Posterior vena cava (tissue), 2 donors: ENCODE results near the gene PDZRN3. TPM values are rescaled to one million over a fixed set of nuclear protein-coding genes. Genes with fewer than 3 reads are reported as not detected.

Source experiments
- DNase-seq: peaks from one replicate; pipeline ENCODE4 v3.0.0-alpha.2; 2020; ENCODE audit warnings: low spot score
- intact Hi-C, 2 donors: fragments of 100-400 bp; cut with DNase I; formaldehyde crosslinking; loops; one replicate each; pipeline versions ENCODE4 v1.14.1 to v1.14.2; 2022 to 2023
- total RNA-seq, 2 donors: library from RNA; stranded (reverse); fragmentation: NEBNext Ultra II Directional; extraction: Animal tissue kit (Norgen Biotek cat#: 25700); gene quantifications; one replicate each; pipeline ENCODE4 v1.2.1, GENCODE V29; 2021
- donor health status: DM: yes; HTN: yes; CAD: no.
- donor health status: DM: yes; HTN: yes; CAD: no.

The PDZRN3 gene
- total RNA-seq, 2 donors from 2014 or later = 59.5 to 71.9 TPM

- intact Hi-C loops = no loop called here
Measured at GRCh38 chr3:73391984-73392383, 232.8 kb downstream of the PDZRN3 start.

GRCh38 chr3:73389928-73390327 is 234.8 kb downstream of the PDZRN3 start:
- intact Hi-C loops = no loop called here
- no peak for DNase-seq

More at GRCh38 chr3:73391984-73392383, 232.8 kb downstream of the PDZRN3 start:
- DNase-seq = no peak

- DNase-seq = no peak
- intact Hi-C loops = no loop called here
Measured at GRCh38 chr3:73389117-73389813, 235.5 kb downstream of the PDZRN3 start.

- DNase-seq = no peak
- intact Hi-C loops = no loop called here
Measured at GRCh38 chr3:73385568-73385967, 239.2 kb downstream of the PDZRN3 start.

- DNase-seq = no peak
Measured at GRCh38 chr3:73384091-73384906, 240.4 kb downstream of the PDZRN3 start.

GRCh38 chr3:73383470-73384049 is 241.2 kb downstream of the PDZRN3 start:
- intact Hi-C loops = loop anchor here in 1 of 2 donors (1.0 kb wide), 1 partner anchor 29 kb away; no protein-coding TSS in a partner anchor
- DNase-seq = no peak

More at GRCh38 chr3:73384091-73384906, 240.4 kb downstream of the PDZRN3 start:
- intact Hi-C loops = loop anchor here in 1 of 2 donors (1.0 kb wide), 1 partner anchor 30 kb away; no protein-coding TSS in a partner anchor

- no peak for DNase-seq
- intact Hi-C loops = no loop called here
Measured at GRCh38 chr3:73381551-73381950, 243.2 kb downstream of the PDZRN3 start.

- no peak for DNase-seq
- intact Hi-C loops = no loop called here
Measured at GRCh38 chr3:73380735-73381532, 243.8 kb downstream of the PDZRN3 start.

- intact Hi-C loops = no loop called here
- DNase-seq = no peak
Measured at GRCh38 chr3:73379465-73379864, 245.3 kb downstream of the PDZRN3 start.

GRCh38 chr3:73378207-73378606 is 246.5 kb downstream of the PDZRN3 start:
- no peak for DNase-seq
- intact Hi-C loops = no loop called here

GRCh38 chr3:73365756-73366397 is 258.9 kb downstream of the PDZRN3 start:
- peak; percentile 91 for DNase-seq
- intact Hi-C loops = no loop called here

GRCh38 chr3:73364517-73364916 is 260.2 kb downstream of the PDZRN3 start:
- no peak for DNase-seq
- intact Hi-C loops = no loop called here

GRCh38 chr3:73363093-73363492 is 261.6 kb downstream of the PDZRN3 start:
- no peak for DNase-seq
- intact Hi-C loops = no loop called here

- intact Hi-C loops = no loop called here
- no peak for DNase-seq
Measured at GRCh38 chr3:73361591-73361990, 263.1 kb downstream of the PDZRN3 start.

GRCh38 chr3:73353649-73354217 is 271.0 kb downstream of the PDZRN3 start:
- intact Hi-C loops = loop anchor here in 1 of 2 donors (1.0 kb wide), 1 partner anchor 31 kb away; no protein-coding TSS in a partner anchor
- no peak for DNase-seq

GRCh38 chr3:73352841-73353645 is 271.7 kb downstream of the PDZRN3 start:
- intact Hi-C loops = no loop called here
- no peak for DNase-seq

GRCh38 chr3:73351423-73352071 is 273.2 kb downstream of the PDZRN3 start:
- intact Hi-C loops = no loop called here
- DNase-seq = no peak
